ENCODE data around the gene ITPKC. TPM values are rescaled to one million over a fixed set of nuclear protein-coding genes. Genes with fewer than 3 reads are reported as not detected.
"Not testable (repeated sequence)": the region's sequence is repeated elsewhere in the genome, so short reads cannot be mapped to it uniquely, and the experiment has no call there.

ITPKC gene
- total RNA-seq, 2 experiments from 2014 or later, result 6.6 to 6.8 TPM

DNA sequence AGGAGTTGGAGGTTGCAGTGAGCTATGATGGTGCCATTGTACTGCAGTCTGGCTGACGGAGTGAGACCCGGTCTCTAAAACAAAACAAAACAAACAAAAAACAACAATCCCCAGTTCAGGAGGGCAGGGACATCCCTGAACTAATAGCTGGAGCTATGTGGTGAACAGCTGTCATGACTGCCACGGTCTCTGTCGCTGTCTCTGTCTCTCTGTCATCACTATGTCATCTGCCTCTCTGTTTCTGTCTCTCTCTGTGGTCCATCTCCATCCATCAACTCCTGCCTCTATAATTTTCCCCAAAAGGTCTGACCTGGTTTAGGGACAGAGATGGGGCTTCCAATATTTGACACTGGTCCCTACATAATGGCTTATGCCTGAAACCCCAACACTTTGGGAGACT, 7.4 kb downstream of the ITPKC start:
- Mint-ChIP-seq H3K36me3 (ENCODE audit: low read depth) (peaks cover 41% of the 10 kb centered on the region), H3K4me1 (peaks cover 36% of the 10 kb centered on the region), H3K4me3 (no peak overlapping the region), H3K9me3 (no peaks in the 10 kb centered on the region), H3K27ac (no peak overlapping the region), H3K27me3 (no peaks in the 10 kb centered on the region)
- no peak for DNase-seq
- CTCF ChIA-PET, result interaction anchor here (0.7 kb wide), 1 partner anchor 88 kb away, joined by 3 read pairs; no protein-coding TSS in a partner anchor
- POLR2A ChIA-PET, result interaction anchor here (0.7 kb wide), 1 partner anchor 9 kb away, joined by 3 read pairs; no protein-coding TSS in a partner anchor

DNA sequence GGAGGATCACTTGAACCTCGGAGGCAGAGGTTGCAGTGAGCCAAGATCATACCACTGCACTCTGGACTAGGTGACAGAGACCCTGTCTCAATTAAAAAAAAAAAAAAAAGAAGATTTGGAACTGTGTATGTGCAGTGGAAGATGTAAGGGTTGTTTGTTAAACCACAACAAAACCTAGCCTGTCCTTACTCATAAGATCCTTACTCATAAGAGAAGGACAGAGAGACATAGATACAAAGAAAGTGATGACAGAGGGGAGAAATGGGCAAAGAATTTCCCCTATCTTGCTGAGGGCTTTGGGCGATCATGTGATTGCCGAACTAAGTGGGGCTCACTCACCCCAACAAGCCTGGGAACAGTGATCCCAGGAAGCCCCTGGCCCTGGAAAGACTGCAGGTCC, 7.9 kb downstream of the ITPKC start:
- no peak for DNase-seq
- peak overlapping the region; percentile 16 for H3K27ac Mint-ChIP-seq

DNA sequence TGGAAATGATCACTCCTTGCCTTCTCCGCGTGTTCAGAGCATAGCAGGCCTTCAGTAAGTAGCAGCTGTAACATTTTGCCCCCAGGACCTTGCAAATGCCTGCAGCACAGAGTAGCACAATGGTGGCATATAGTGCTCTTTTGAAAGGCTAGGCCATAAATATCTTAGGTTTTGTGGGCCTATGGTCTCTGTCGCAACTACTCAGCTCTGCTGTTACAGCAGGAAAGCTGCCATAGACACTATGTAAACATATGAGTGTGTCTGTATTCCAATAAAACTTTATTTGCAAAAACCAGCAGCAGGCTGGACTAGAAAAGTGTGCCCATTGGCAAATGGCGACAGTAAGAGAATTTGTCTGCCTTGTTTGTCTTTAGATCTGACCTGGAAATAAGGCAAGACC, 9.4 kb downstream of the ITPKC start:
- H3K27ac Mint-ChIP-seq, result no peak overlapping the region
- H3K4me1 Mint-ChIP-seq, result peaks cover 19% of the 10 kb centered on the region
- ChIA-PET CTCF (no interaction called here), POLR2A (no interaction called here)
- H3K36me3 Mint-ChIP-seq (ENCODE audit: low read depth), result peaks cover 40% of the 10 kb centered on the region
- H3K27me3 Mint-ChIP-seq, result no peaks in the 10 kb centered on the region
- no peak overlapping the region for H3K4me3 Mint-ChIP-seq
- no peak for DNase-seq
- H3K9me3 Mint-ChIP-seq, result no peaks in the 10 kb centered on the region

More for the DNA sequence above, 7.9 kb downstream of the ITPKC start:
- ChIA-PET POLR2A (no interaction called here), CTCF (interaction anchor here (0.7 kb wide), 1 partner anchor 87 kb away, joined by 3 read pairs; no protein-coding TSS in a partner anchor)
- H3K4me3 Mint-ChIP-seq, result no peak overlapping the region
- H3K9me3 Mint-ChIP-seq, result no peaks in the 10 kb centered on the region
- no peaks in the 10 kb centered on the region for H3K27me3 Mint-ChIP-seq
- H3K4me1 Mint-ChIP-seq, result peaks cover 31% of the 10 kb centered on the region
- H3K36me3 Mint-ChIP-seq (ENCODE audit: low read depth), result peaks cover 41% of the 10 kb centered on the region

DNA sequence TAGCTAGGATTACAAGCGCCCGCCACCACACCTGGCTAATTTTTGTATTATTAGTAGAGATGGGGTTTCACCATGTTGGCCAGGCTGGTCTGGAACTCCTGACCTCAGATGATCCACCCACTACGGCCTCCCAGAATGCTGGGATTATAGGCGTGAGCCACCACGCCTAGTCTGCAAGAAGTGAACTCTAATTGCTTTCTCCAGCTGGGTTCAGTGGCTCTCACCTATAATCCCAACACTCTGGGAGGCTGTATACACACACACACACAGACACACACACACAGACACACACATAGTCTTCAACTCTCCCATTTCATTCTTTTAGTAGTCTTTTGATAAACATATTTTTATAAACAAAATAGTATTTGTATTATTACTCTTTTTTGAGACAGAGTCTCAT, 13.2 kb downstream of the ITPKC start:
- H3K9me3 Mint-ChIP-seq, DNase-seq, H3K4me3 Mint-ChIP-seq, H3K27ac Mint-ChIP-seq, H3K4me1 Mint-ChIP-seq, H3K27me3 Mint-ChIP-seq, CTCF ChIA-PET: not testable (repeated sequence)
- H3K36me3 Mint-ChIP-seq (ENCODE audit: low read depth), result peaks cover 36% of the 10 kb centered on the region
- POLR2A ChIA-PET, result interaction anchor here (1.3 kb wide), 1 partner anchor 20 kb away, joined by 6 read pairs; the partner anchor contains the start of gene ACTMAP

DNA sequence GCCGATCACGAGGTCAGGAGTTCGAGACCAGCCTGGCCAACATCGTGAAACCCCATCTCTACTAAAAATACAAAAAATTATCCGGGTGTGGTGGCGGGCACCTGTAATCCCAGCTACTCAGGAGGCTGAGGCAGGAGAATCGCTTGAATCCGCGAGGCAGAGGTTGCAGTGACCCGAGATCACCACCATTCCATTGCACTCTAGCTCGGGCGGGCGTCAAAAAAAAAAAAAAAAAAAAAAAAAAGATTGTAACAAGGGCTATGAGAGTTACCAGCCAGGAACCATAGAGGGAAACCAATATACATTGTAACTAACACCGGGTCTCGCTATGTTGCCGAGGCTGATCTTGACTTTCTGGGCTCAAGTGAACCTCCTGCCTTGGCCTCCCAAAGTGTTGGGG, 15.4 kb downstream of the ITPKC start:
- DNase-seq, H3K4me1 Mint-ChIP-seq, H3K27me3 Mint-ChIP-seq, H3K9me3 Mint-ChIP-seq, H3K4me3 Mint-ChIP-seq, CTCF ChIA-PET, H3K27ac Mint-ChIP-seq: not testable (repeated sequence)
- POLR2A ChIA-PET, result interaction anchor here (0.8 kb wide), 1 partner anchor 10 kb away, joined by 3 read pairs; no protein-coding TSS in a partner anchor
- peaks cover 33% of the 10 kb centered on the region for H3K36me3 Mint-ChIP-seq (ENCODE audit: low read depth)

DNA sequence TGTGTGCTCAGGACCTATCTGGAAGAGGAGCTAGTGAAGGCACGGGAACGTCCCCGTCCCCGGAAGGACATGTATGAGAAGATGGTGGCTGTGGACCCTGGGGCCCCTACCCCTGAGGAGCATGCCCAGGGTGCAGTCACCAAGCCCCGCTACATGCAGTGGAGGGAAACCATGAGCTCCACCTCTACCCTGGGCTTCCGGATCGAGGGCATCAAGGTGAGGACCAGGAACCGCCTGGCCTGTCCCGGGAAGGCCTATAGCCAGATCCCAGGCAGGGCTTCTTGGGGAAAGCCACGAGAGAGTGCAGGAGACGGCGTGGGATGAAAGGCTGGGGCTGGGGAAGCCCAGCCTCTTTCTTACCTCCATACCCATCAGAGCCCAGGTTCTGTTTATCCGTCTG, 16.2 kb downstream of the ITPKC start:
- Mint-ChIP-seq H3K9me3 (no peaks in the 10 kb centered on the region), H3K4me3 (no peak overlapping the region), H3K36me3 (ENCODE audit: low read depth) (peaks cover 37% of the 10 kb centered on the region), H3K27ac (no peak overlapping the region), H3K4me1 (no peaks in the 10 kb centered on the region), H3K27me3 (no peaks in the 10 kb centered on the region)
- CTCF ChIA-PET, result interaction anchor here (1.3 kb wide), 1 partner anchor 17 kb away, joined by 4 read pairs; the partner anchor contains the start of gene ACTMAP
- DNase-seq, result no peak
- POLR2A ChIA-PET, result interaction anchor here (0.5 to 0.6 kb wide), 2 partner anchors 9 to 30 kb away, joined by 3 read pairs; no protein-coding TSS in a partner anchor

DNA sequence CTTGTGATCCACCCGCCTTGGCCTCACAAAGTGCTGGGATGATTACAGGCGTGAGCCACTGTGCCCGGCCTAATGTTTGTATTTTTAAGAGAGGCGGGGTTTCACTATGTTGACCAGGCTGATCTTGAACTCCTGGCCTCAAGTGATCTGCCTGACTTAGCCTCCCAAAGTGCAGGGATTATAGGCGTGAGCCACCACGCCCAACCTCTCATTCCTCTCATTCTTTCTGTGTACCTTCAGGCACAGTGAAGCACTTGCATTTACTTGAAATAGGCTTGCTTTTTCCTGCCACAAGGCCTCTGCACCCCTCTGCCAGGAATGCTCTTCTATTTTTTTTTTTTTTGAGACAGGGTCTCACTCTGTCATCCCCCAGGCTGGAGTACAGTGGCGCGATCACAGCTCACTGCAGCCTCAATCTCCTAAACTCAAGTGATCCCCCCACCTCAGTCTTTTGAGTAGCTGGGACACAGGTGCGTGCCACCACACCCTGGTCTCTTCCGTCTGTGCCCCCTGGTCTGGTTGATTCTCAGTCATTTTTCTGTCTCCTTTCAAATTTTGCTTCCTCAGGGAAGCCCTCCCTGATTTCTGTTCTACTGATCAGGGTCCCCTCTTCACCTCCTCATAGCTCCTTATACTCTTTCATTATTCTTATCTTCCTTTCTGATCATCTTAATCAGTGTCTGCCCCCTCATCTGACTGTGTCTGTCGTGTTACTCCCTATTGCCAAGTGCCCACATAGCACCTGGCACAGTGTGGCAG, 18.3 kb downstream of the ITPKC start:
- Mint-ChIP-seq H3K9me3 (no peaks in the 10 kb centered on the region), H3K27me3 (no peaks in the 10 kb centered on the region), H3K36me3 (ENCODE audit: low read depth) (peaks cover 36% of the 10 kb centered on the region), H3K27ac (no peak overlapping the region), H3K4me3 (no peak overlapping the region), H3K4me1 (peaks cover 4% of the 10 kb centered on the region)
- ChIA-PET POLR2A (no interaction called here), CTCF (interaction anchor here (0.5 to 0.7 kb wide), 2 partner anchors 79 to 101 kb away, joined by 3 read pairs; no protein-coding TSS in a partner anchor)
- DNase-seq, result no peak

DNA sequence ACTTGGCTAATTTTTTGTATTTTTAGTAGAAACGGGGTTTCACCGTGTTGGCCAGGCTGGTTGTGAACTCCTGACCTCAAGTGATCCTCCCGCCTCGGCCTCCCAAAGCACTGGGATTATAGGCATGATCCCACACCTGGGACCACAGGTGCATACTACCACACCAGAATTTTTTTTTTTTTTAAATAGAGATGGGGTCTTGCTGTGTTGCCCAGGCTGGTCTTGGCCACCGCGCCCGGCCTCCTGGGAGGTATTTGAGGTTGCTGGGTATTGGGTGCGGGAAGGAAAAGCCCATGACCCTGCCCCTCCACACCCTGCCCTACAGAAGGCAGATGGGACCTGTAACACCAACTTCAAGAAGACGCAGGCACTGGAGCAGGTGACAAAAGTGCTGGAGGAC, 19.7 kb downstream of the ITPKC start:
- ChIA-PET CTCF (no interaction called here), POLR2A (interaction anchor here (0.9 to 4.6 kb wide), 2 partner anchors 13 kb away, joined by 3 to 16 read pairs; partner anchors contain the start of genes ACTMAP and SNRPA)
- Mint-ChIP-seq H3K27me3 (no peaks in the 10 kb centered on the region), H3K27ac (no peak overlapping the region), H3K4me3 (no peak overlapping the region), H3K9me3 (no peaks in the 10 kb centered on the region), H3K36me3 (ENCODE audit: low read depth) (peaks cover 32% of the 10 kb centered on the region), H3K4me1 (peaks cover 4% of the 10 kb centered on the region)
- DNase-seq, result no peak

DNA sequence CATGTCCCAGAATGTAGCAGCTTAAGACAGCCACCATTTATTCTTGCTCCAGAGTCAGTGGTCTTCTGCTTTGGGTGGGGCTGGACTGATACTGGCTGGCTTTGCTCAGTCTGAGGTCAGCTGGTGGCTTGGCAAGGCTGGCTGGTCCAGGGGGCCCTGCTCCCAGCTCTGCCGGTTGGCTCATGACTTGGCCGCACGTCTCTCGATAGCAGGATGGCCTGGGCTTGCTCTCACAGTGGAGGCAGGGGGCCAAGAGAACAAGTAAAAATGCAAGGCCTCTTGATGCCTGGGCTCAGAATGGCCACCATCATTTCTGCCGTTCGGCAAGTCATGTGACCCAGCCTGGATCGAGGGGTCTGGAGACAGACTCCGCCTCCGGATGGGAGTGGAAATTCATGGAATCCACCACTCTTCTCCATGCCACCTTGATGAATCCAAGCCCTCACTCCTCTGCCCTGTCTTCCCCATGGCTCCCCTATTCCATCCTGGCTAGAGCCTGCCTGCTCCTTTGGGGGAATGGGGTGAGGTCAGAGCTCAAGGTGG, 20.3 kb downstream of the ITPKC start:
- H3K4me1 Mint-ChIP-seq, result peaks cover 4% of the 10 kb centered on the region
- H3K36me3 Mint-ChIP-seq (ENCODE audit: low read depth), result peaks cover 32% of the 10 kb centered on the region
- H3K4me3 Mint-ChIP-seq, result no peak overlapping the region
- no peak overlapping the region for H3K27ac Mint-ChIP-seq
- DNase-seq, result no peak
- H3K27me3 Mint-ChIP-seq, result no peaks in the 10 kb centered on the region
- no peaks in the 10 kb centered on the region for H3K9me3 Mint-ChIP-seq
- CTCF ChIA-PET, result no interaction called here
- POLR2A ChIA-PET, result interaction anchor here (4.6 kb wide), 1 partner anchor 12 kb away, joined by 16 read pairs; the partner anchor contains the start of genes ACTMAP and SNRPA

DNA sequence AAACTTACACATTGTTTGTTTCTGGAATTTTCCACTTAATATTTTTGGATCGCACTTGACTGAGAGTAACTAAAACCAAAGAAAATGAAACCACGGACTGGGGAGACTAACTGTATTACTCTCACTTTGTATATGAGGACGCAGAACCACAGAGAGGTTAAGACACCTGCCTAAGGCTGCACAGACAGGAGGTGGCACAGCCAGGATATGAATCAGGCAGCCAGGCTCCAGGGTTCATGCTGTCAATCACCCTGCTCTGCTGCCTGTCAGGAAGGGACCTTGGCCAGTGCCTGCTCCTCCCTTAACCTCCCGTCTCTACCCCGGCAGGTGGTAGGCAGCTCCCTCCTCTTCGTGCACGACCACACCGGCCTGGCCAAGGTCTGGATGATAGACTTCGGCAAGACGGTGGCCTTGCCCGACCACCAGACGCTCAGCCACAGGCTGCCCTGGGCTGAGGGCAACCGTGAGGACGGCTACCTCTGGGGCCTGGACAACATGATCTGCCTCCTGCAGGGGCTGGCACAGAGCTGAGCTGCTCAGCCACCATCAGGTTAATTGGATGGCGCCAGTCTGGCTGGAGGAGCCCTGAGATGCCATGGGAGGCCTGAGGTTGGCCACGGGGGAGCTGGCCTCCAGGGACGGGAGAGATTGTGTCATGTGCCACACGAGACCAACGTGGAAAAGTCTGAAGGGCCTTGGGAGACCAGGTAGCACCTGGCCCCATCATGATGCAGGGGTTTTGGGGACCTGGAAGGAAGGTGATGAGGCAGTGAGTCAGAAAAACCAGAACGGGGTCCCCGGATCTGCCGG, 22.3 kb downstream of the ITPKC start:
- ChIA-PET CTCF (no interaction called here), POLR2A (interaction anchor here (0.8 to 4.6 kb wide), 2 partner anchors 10 to 23 kb away, joined by 3 to 16 read pairs; partner anchors contain the start of genes ACTMAP, COQ8B, ITPKC and SNRPA)
- Mint-ChIP-seq H3K9me3 (no peaks in the 10 kb centered on the region), H3K4me1 (peaks cover 4% of the 10 kb centered on the region), H3K36me3 (ENCODE audit: low read depth) (peaks cover 19% of the 10 kb centered on the region), H3K4me3 (no peak overlapping the region), H3K27ac (no peak overlapping the region), H3K27me3 (no peaks in the 10 kb centered on the region)
- no peak for DNase-seq

DNA sequence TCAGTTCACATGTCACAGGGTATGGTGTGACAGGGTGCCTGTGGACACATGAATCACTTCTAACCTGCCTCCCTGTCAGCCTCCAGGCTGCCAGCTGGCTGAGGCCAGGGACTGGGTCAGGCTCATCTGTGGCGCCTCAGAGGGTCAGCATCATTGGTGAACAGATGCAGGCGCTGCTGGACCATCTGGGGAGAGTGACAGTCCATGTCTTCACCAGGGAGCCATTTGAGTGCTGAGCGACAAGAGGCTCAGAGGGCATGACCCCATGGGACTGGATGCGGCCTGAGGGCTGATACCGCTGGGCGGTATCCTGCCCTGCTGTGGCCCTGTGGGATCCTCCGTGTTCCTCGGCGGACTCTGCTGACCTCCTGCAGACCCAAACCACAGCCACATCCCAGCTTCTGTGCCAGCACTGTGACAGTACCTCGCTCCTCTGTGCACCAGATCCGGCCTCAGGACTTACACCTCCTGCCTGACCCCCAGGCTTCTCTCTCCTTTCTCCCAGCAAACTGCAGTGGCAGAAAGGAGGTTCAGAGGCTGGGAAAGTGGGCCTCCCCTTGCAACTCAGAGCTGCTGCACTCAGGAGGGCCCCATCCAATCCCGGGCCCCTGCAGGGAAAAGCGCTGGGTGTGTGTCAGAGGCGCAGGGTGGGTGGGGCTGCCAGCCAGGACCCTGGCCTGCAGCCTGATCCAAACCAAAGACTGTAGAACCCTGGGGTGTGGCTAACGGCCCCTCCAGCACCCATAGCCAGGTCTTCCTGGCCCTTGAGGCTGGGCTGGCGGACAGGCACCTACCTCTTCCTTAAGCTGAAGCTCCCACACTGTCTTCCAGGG, 23.2 kb downstream of the ITPKC start:
- H3K27me3 Mint-ChIP-seq, result no peaks in the 10 kb centered on the region
- POLR2A ChIA-PET, result interaction anchor here (0.8 to 4.6 kb wide), 2 partner anchors 9 to 24 kb away, joined by 3 to 16 read pairs; partner anchors contain the start of genes ACTMAP, COQ8B, ITPKC and SNRPA
- H3K4me1 Mint-ChIP-seq, result peaks cover 4% of the 10 kb centered on the region

DNA sequence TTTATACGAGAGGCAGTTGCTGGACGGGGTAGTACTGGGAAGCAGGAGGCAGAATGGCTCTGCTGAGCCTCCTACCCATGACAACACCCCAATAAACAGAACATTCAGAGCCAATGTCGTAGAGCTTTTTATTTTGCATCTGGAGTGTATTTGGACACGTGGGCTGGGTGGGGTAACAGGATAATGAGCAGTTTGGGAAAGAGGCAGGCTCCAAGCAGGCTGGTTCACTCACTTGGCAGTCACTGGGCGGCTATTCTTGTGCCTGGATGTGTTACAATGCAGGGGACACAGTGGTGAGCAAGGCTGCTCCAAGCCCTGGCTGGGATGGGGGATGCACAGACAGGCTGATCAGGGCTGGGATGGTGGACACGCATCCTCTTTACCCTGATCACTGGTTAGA, 23.8 kb downstream of the ITPKC start:
- DNase-seq, result no peak
- H3K4me1 Mint-ChIP-seq, result peaks cover 4% of the 10 kb centered on the region
- peaks cover 10% of the 10 kb centered on the region for H3K36me3 Mint-ChIP-seq (ENCODE audit: low read depth)
- no peaks in the 10 kb centered on the region for H3K9me3 Mint-ChIP-seq
- POLR2A ChIA-PET, result interaction anchor here (4.6 kb wide), 1 partner anchor 9 kb away, joined by 16 read pairs; the partner anchor contains the start of genes ACTMAP and SNRPA
- H3K27me3 Mint-ChIP-seq, result no peaks in the 10 kb centered on the region
- no peak overlapping the region for H3K4me3 Mint-ChIP-seq
- CTCF ChIA-PET, result no interaction called here
- H3K27ac Mint-ChIP-seq, result peak overlapping the region; percentile 9

More for the DNA sequence above, 23.2 kb downstream of the ITPKC start:
- Mint-ChIP-seq H3K4me3 (no peak overlapping the region), H3K9me3 (no peaks in the 10 kb centered on the region), H3K36me3 (ENCODE audit: low read depth) (peaks cover 16% of the 10 kb centered on the region), H3K27ac (no peak overlapping the region)
- no peak for DNase-seq
- CTCF ChIA-PET, result no interaction called here
